Measurements from ENCODE around the gene DGKH.

The DGKH gene

GRCh38 chr13:42277618-42278276 lies 229.3 kb downstream of the DGKH start:
- DNase-seq (ENCODE audit: low spot score) = no peak

GRCh38 chr13:42279080-42279479 lies 230.6 kb downstream of the DGKH start:
- no peak for DNase-seq (ENCODE audit: low spot score)

DNA sequence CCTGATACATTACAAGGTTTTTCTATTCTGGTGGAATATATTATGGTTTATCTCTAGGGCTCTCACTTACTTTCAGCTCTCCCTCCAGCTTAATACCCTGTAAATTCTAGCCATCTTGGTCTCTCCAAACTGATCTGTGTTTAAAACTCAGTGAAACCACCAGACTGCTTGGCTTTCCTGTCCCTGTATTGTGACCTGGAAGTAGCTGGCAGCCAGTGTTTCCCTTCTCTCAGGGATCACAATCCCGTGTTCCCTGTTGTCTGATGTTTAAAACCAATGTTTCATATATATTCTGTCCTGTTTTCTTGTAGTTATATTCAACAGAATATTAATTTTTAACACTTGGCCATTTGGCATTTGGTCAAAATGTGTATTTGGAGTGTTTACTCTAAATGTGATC lies 231.5 kb downstream of the DGKH start:
- DNase-seq (ENCODE audit: low spot score) = no peak

DNA sequence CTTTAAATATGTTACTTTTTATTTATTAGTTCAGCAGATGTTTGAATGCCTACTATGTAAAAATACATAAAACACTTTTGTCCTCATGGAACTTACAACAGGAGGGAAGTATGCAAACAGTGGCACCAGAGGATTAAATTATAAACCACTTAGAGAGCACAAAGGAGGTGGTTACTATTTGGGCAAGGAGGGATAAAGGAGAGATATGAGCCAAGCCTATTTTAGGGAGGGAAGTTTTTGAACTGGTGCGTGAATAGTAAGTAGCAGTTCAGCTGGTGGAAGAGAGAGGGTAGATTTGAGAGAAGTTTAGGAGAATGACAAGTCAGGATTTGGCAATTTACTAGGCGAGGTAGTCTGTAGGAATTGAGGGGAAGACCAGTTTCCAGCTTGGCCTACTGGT lies 232.1 kb downstream of the DGKH start:
- DNase-seq (ENCODE audit: low spot score) = no peak

GRCh38 chr13:42283574-42283973 lies 235.1 kb downstream of the DGKH start:
- no peak for DNase-seq (ENCODE audit: low spot score)

GRCh38 chr13:42284068-42284467 lies 235.6 kb downstream of the DGKH start:
- DNase-seq (ENCODE audit: low spot score) = no peak
